ENCODE measurements around the gene ADAM22. TPM values are rescaled to one million over a fixed set of nuclear protein-coding genes. Genes with fewer than 3 reads are reported as not detected.

The ADAM22 gene
- total RNA-seq, 4 donors from 2014 or later, result 3.6 to 8.6 (median 5.1) TPM

GRCh38 chr7:88172842-88173241, 238.8 kb downstream of the ADAM22 start:
- no peak for TF ChIP-seq EP300 (IDR thresholded peaks at IDR 0.05)
- TF ChIP-seq CTCF (IDR thresholded peaks at IDR 0.05), result no peak
- TF ChIP-seq POLR2A (IDR thresholded peaks at IDR 0.05), result no peak
- Histone ChIP-seq H3K36me3 (no peaks in the 10 kb centered on the region), H3K4me3 (no peak overlapping the region), H3K4me1 (no peaks in the 10 kb centered on the region), H3K27ac (no peak overlapping the region), H3K27me3 (no peaks in the 10 kb centered on the region), H3K9me3 (no peaks in the 10 kb centered on the region)
- WGBS, 2 donors, result 94 to 97% methylated on average over 4 of the region's 4 CpGs
- DNase-seq (ENCODE audit: low spot score in 2 of 2), result no peak

GRCh38 chr7:88176190-88176589, 242.1 kb downstream of the ADAM22 start:
- no peak for DNase-seq (ENCODE audit: low spot score in 2 of 2)
- Histone ChIP-seq H3K36me3 (no peaks in the 10 kb centered on the region), H3K4me1 (no peaks in the 10 kb centered on the region), H3K27me3 (no peaks in the 10 kb centered on the region), H3K27ac (no peak overlapping the region), H3K4me3 (no peak overlapping the region), H3K9me3 (no peaks in the 10 kb centered on the region)
- 92 to 93% methylated on average over 5 of the region's 5 CpGs for WGBS, 2 donors
- TF ChIP-seq CTCF (IDR thresholded peaks at IDR 0.05) (no peak), POLR2A (IDR thresholded peaks at IDR 0.05) (no peak), EP300 (IDR thresholded peaks at IDR 0.05) (no peak)

GRCh38 chr7:88183051-88183450, 249.0 kb downstream of the ADAM22 start:
- no peak for TF ChIP-seq POLR2A (IDR thresholded peaks at IDR 0.05)
- TF ChIP-seq CTCF (IDR thresholded peaks at IDR 0.05), result no peak
- TF ChIP-seq EP300 (IDR thresholded peaks at IDR 0.05), result no peak
- no peaks in the 10 kb centered on the region for H3K9me3 ChIP-seq
- no peak overlapping the region for H3K27ac ChIP-seq
- WGBS, 2 donors, result 96 to 100% methylated on average over 1 of the region's 1 CpG
- no peaks in the 10 kb centered on the region for H3K27me3 ChIP-seq
- H3K4me1 ChIP-seq, result no peaks in the 10 kb centered on the region
- H3K36me3 ChIP-seq, result no peaks in the 10 kb centered on the region
- H3K4me3 ChIP-seq, result no peak overlapping the region
- DNase-seq (ENCODE audit: low spot score in 2 of 2), result no peak

GRCh38 chr7:88184848-88185304, 250.8 kb downstream of the ADAM22 start:
- H3K27ac ChIP-seq, result no peak overlapping the region
- DNase-seq (ENCODE audit: low spot score in 2 of 2), result no peak

GRCh38 chr7:88185650-88186049, 251.6 kb downstream of the ADAM22 start:
- H3K27ac ChIP-seq, result no peak overlapping the region
- H3K4me3 ChIP-seq, result no peak overlapping the region
- DNase-seq (ENCODE audit: low spot score in 2 of 2), result no peak
- TF ChIP-seq POLR2A (IDR thresholded peaks at IDR 0.05) (no peak), EP300 (IDR thresholded peaks at IDR 0.05) (no peak), CTCF (IDR thresholded peaks at IDR 0.05) (no peak)
- H3K4me1 ChIP-seq, result no peaks in the 10 kb centered on the region
- H3K9me3 ChIP-seq, result no peaks in the 10 kb centered on the region
- no peaks in the 10 kb centered on the region for H3K36me3 ChIP-seq
- no peaks in the 10 kb centered on the region for H3K27me3 ChIP-seq

More at GRCh38 chr7:88184848-88185304, 250.8 kb downstream of the ADAM22 start:
- H3K36me3 ChIP-seq, result no peaks in the 10 kb centered on the region
- WGBS, 2 donors, result 79 to 84% methylated on average over 5 of the region's 5 CpGs
- no peaks in the 10 kb centered on the region for H3K9me3 ChIP-seq
- H3K4me1 ChIP-seq, result no peaks in the 10 kb centered on the region
- no peak overlapping the region for H3K4me3 ChIP-seq
- H3K27me3 ChIP-seq, result no peaks in the 10 kb centered on the region
- TF ChIP-seq CTCF (IDR thresholded peaks at IDR 0.05), result no peak
- no peak for TF ChIP-seq EP300 (IDR thresholded peaks at IDR 0.05)
- no peak for TF ChIP-seq POLR2A (IDR thresholded peaks at IDR 0.05)
